ENCODE measurements around the gene KIF5A. TPM values are rescaled to one million over a fixed set of nuclear protein-coding genes. Genes with fewer than 3 reads are reported as not detected.
"Not testable (repeated sequence)": the region's sequence is repeated elsewhere in the genome, so short reads cannot be mapped to it uniquely, and the experiment has no call there.

KIF5A gene
- total RNA-seq, 6 experiments from 2014 or later = 0.02 TPM; not detected in 5

GRCh38 chr12:57517187-57517586 lies 32.7 kb upstream of the KIF5A start:
- ATAC-seq (no peak), DNase-seq (no peak)
- peaks cover 0 to 30% (median 5%) of the 10 kb centered on the region in 4 donors for H3K4me1 ChIP-seq
- H3K36me3 ChIP-seq = peaks cover 15 to 55% (median 32%) of the 10 kb centered on the region in 4 donors
- 55% methylated on average over 1 of the region's 1 CpG for WGBS (ENCODE audit: insufficient coverage, low coverage, low lambda C conversion rate, missing lambda C conversion rate)
- intact Hi-C loops (cut with DNase I) = no loop called here
- H3K27me3 ChIP-seq = no peaks in the 10 kb centered on the region
- H3K27ac ChIP-seq = no peak overlapping the region
- H3K4me3 ChIP-seq = no peak overlapping the region
- H3K9me3 ChIP-seq = no peaks in the 10 kb centered on the region
- TF ChIP-seq, protein P1, sequence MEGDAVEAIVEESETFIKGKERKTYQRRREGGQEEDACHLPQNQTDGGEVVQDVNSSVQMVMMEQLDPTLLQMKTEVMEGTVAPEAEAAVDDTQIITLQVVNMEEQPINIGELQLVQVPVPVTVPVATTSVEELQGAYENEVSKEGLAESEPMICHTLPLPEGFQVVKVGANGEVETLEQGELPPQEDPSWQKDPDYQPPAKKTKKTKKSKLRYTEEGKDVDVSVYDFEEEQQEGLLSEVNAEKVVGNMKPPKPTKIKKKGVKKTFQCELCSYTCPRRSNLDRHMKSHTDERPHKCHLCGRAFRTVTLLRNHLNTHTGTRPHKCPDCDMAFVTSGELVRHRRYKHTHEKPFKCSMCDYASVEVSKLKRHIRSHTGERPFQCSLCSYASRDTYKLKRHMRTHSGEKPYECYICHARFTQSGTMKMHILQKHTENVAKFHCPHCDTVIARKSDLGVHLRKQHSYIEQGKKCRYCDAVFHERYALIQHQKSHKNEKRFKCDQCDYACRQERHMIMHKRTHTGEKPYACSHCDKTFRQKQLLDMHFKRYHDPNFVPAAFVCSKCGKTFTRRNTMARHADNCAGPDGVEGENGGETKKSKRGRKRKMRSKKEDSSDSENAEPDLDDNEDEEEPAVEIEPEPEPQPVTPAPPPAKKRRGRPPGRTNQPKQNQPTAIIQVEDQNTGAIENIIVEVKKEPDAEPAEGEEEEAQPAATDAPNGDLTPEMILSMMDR (IDR thresholded peaks at IDR 0.05) = no peak
- no peak for TF ChIP-seq POLR2A (IDR thresholded peaks at IDR 0.05)

GRCh38 chr12:57517718-57518117 lies 32.1 kb upstream of the KIF5A start:
- H3K9me3 ChIP-seq; intact Hi-C loops (cut with DNase I); H3K27me3 ChIP-seq; ATAC-seq; DNase-seq: not testable (repeated sequence)
- H3K4me1 ChIP-seq = peaks cover 0 to 30% (median 5%) of the 10 kb centered on the region in 4 donors
- peaks cover 15 to 50% (median 32%) of the 10 kb centered on the region in 4 donors for H3K36me3 ChIP-seq
- WGBS (ENCODE audit: insufficient coverage, low coverage, low lambda C conversion rate, missing lambda C conversion rate) = 76% methylated on average over 5 of the region's 10 CpGs
- H3K4me3 ChIP-seq = peak overlapping the region in 2 of 3 donors; percentile 83 to 96
- H3K27ac ChIP-seq = peak overlapping the region in 1 of 3 donors; percentile 97

- intact Hi-C loops (cut with DNase I) = no loop called here
- no peaks in the 10 kb centered on the region for H3K9me3 ChIP-seq
- TF ChIP-seq POLR2A (IDR thresholded peaks at IDR 0.05) = no peak
- TF ChIP-seq, protein P1 (IDR thresholded peaks at IDR 0.05) = no peak
- peak overlapping the region; percentile 83 to 98 (median 96) for H3K4me3 ChIP-seq
- peaks cover 0 to 30% (median 5%) of the 10 kb centered on the region in 4 donors for H3K4me1 ChIP-seq
- no peaks in the 10 kb centered on the region for H3K27me3 ChIP-seq
- DNase-seq (no peak), ATAC-seq (no peak)
- 46% methylated on average over 8 of the region's 8 CpGs for WGBS (ENCODE audit: insufficient coverage, low coverage, low lambda C conversion rate, missing lambda C conversion rate)
- peaks cover 15 to 44% (median 31%) of the 10 kb centered on the region in 4 donors for H3K36me3 ChIP-seq
- H3K27ac ChIP-seq = peak overlapping the region; percentile 95 to 97 (median 97)
Measured at GRCh38 chr12:57518176-57518919, 31.5 kb upstream of the KIF5A start.

- Histone ChIP-seq H3K36me3 (peaks cover 15 to 41% (median 29%) of the 10 kb centered on the region in 4 donors), H3K9me3 (no peaks in the 10 kb centered on the region), H3K4me1 (peaks cover 0 to 37% (median 11%) of the 10 kb centered on the region in 4 donors), H3K4me3 (peak overlapping the region; percentile 83 to 98 (median 96)), H3K27me3 (no peaks in the 10 kb centered on the region), H3K27ac (peak overlapping the region; percentile 95 to 97 (median 97))
- peak in 2 of 3 donors; percentile 65 to 71 for DNase-seq
- 20% methylated on average over 7 of the region's 7 CpGs for WGBS (ENCODE audit: insufficient coverage, low coverage, low lambda C conversion rate, missing lambda C conversion rate)
- intact Hi-C loops (cut with DNase I) = no loop called here
- ATAC-seq = peak in 1 of 4 donors; percentile 5
- TF ChIP-seq, protein P1 (IDR thresholded peaks at IDR 0.05) = no peak
- TF ChIP-seq POLR2A (IDR thresholded peaks at IDR 0.05) = no peak
Measured at GRCh38 chr12:57518920-57519795, 30.7 kb upstream of the KIF5A start.

Data from right lobe of liver (tissue), 6 donors.